HG03520 (cell line): ENCODE measurements around the gene CFAP100.

Experiments
- ATAC-seq: cut with Tn5 transposase; IDR thresholded peaks from one replicate; pipeline ENCODE4 v1.9.1; 2021; ENCODE audit warnings: mild to moderate bottlenecking, moderate library complexity; ENCODE audit not compliant: unreplicated experiment

CFAP100 gene

DNA sequence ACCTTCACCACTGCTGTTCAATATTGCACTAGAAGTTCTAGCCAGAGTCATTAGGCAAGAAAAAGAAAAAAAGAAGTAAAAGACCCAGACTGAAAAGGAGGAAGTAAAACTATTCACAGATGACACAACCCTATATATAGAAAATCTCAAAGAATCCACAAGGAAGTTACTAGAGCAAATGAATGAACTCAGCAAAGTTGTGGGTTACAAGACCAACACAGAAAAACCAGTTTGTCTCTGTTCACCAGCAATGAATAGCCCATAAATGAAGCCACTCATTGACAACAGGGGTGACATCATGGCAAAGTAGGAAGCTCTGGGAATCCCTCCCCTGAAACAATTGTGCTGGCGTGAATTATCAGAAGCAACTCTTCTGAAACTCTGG is 4.6 kb downstream of the CFAP100 start:
- ATAC-seq, result no peak

DNA sequence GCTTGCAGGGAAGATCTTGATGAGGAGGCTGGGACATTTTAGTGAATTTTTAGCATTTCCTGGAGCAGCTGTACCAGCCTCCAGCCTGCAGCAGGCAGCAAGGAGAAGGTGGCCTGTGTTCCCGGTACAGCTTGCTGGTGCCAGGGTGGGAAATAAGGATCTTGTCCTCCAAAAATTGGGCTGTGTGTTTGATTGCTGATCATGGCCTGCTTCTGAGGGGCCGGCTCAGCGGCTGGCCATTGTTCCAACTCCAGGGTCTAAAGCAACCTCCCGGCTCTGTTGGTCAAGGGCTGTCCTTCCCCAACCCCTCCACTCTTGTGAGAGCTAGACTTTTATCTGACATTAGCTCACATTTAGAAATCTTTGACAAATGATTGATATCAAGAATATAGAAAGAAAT is 5.0 kb downstream of the CFAP100 start:
- ATAC-seq, result no peak

DNA sequence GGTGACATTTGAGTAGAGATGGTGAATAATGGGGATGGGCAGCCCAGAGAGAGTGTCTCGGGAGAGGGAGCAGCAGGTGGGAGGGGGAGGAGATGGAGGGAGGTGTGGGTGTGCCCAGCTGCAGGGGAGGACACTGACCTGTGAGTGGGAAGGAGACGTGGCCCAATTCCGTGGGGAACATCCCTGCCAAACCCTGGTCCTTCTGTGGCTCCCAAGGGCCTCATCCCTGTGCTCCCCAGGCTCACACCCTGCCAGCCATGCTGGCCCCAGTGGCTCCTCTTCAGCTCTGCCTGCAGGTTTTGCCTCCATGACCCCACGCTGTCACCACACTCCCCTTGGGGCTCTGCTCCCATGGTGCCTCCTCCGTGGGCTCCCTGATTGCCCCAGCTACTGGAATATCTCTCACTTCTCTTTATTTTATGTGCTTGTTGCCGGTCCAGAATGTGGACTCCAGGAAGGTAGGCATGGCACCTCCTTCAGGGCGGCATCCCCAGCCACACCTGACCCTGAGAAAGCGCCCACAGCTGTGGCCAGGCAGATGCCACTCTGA is 7.0 kb downstream of the CFAP100 start:
- no peak for ATAC-seq

- ATAC-seq, result no peak
These were observed 7.5 kb downstream of the CFAP100 start for GRCh38 chr3:126402178-126402577.

GRCh38 chr3:126402666-126403302 is 8.1 kb downstream of the CFAP100 start:
- no peak for ATAC-seq

DNA sequence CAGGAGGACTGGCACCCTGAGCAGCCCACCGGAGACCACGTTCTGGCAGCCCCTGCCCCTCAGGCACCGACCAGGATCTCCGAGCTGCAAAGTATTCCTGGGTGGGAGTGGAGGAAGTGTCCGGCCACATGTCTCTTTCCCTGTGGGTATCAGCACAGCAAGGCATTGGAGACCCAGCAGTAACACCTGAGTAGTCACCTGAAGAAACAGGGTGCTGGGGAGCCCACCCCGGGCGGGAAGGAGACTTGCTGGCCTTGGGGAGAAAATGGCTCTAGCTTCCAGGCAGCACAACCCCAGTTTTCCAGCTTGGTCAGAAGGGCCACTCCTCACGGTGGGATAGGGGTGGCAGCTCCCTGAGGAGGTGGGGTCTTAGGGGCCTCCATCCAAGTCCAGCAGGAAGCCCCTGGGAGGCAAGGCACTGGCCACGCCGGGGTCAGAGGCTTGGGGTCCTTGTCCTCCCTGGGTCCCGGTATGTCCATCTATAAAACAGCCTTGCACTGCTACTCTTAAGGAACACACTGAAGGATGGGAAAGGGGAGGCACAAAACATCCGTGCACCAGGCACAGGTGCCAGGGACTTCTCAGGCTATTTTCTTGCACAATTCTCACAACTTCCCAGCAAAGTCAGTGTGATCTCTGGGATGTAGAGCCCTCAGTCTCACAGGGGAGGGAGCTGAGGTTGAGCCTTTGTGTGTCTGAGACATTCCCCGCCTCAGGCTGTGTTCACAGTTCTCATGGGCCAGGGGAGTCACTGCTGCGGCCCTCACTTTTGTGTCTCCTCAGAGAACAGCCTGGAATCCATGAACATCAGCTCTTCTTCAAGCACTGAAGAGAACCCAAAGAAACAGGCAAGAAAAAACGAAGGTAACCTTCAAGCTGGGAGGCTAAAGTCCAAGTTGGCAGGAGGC is 11.9 kb downstream of the CFAP100 start:
- no peak for ATAC-seq

DNA sequence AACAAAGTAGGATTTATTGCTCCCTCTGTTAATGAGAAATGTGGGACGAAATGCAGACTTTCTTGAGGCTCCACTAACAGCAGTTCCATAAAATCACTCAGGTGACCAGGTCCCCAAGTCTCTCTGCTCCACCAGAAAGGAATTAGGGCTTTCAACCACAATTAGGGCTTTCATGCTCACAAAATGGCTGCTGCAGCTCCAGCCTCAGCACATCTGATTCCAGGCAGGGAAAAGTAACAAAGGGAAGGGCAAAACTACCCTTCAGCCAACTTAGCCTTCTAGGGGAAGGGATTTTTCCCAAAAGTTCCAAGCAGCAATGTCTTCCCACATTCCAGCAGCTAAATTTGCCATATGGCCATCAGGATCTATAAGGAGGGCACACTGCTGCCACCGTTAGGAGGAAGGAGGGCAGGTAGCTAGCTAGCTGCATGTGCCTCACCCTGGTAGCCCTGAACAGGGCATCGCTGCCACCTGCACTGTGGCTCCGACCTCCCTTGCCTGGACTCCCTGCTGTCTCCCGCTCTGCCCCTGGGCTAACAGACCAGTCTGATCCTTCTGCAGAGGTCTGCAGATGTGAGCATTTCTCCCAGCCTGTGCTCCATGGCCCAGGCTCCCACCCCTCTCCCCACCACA is 12.8 kb downstream of the CFAP100 start:
- no peak for ATAC-seq

GRCh38 chr3:126408099-126408498 is 13.4 kb downstream of the CFAP100 start:
- ATAC-seq, result no peak

DNA sequence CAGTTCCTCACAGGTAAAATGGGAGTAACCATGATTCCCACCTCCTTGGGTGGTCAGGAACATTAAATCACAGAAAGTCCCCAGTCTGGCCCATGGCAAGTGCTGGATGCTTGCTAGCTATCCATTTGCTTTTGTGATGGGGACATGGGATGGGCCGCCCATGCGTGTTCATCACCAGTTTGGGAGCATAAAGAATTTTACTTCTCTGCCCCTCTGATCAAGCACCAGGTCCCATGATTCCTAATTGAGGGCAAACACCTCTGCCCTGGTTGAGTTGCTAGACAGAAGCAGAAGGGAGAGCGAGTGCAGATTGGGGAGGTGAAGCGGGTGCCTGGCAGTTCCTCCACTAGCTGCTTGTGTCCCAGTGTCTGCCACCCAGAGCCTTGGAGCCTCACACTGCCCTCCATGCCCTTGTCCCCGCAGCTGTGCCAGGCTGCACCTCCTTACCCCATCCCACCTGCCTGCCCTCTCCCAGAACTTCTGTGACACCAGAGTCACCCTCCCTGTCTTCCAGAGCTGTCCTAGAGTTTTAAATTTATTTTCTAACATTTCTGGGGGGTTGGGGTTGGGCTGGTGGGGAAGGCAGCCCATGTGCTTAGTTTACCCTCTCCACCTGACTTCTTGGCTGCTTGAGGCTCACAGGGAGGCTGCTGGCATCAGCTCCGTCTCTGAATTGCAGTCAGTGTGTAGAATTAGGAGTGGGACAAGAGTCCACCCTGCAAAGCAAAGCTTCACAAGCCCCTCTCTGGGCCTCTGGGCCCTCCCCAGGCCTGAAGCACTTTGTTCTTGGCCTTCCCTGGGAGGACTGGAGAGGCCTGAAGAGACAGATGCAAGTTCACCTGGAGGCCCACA is 18.4 kb downstream of the CFAP100 start:
- ATAC-seq, result no peak

DNA sequence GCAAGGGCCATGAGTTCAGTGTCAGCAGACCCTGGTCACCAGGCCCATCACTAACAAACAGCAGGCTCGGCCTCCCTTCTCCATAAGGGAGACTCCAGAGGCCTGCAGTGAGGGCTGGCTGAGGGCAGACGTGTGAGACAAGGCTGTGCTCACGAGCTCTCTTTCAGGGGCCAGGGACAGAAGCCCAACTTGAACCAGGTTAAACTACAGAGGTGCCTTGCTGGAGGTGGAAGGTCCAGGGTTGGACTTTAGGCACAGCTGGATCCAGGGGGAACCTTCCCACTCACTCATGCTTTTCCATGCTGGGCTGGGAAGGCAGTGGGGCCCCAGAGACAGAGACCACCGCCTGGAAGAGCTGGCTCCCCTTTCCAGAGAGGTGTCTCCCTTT is 19.0 kb downstream of the CFAP100 start:
- no peak for ATAC-seq

DNA sequence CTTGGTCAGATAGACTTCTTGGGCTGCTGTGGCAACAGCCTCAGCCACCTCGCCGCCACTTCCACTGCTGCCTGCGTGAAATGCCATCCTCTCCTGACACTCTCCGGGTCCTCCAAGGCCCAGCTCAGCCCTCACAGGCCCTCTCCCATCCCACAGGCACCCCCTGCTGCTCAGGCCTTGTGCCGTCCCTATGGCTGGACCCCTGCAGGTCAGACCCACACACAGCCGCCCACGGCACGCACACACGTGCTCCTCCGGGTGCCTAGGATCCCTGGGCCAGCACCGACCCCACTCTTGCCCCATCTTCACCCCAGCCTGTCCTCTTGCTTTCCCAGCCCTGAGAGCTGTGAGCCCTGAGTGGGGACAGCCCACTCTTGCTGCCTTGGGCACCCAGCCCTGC is 19.7 kb downstream of the CFAP100 start:
- no peak for ATAC-seq

GRCh38 chr3:126414961-126415660 is 20.4 kb downstream of the CFAP100 start:
- no peak for ATAC-seq

- ATAC-seq, result no peak
These were observed 21.2 kb downstream of the CFAP100 start for GRCh38 chr3:126415661-126416591.

DNA sequence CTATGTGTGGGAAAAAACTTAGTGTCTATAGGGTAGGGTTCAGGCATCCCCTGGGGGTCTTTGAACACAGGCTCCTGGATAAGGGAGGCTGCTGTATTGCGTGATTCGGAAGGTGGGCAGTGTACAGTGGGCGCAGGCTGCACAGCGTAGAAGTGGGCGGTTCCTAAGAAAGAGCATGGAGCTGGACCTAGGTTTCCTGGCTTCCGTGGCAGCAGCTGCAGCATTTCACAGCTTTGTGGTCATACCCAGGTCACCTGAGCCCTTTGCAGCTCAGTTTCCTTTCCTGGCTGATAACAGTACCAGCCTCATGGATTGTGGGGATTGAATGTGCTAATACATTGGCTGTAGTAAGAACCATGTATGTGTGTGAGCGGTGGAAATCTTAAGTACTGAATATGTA is 22.2 kb downstream of the CFAP100 start:
- ATAC-seq, result no peak

DNA sequence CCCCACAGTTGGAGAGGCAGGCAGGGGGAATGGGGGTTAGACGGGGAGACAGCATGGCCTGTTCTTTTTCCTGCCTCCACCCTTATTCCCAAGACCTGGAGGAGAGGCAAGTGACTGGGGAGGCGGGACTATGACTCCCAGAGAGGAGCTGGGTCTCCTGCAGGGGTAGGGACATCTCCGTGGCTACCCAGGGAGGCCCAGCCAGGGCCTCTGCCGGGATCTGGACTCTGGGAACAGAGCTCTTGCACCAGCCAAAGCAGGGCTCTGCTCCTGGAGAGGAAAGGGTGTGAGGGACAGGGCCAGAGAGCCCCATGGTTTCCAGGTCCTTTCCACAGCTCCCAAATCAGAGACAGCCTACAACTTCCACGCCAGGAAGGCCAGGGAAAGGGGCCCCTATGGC is 22.8 kb downstream of the CFAP100 start:
- ATAC-seq, result no peak

- ATAC-seq, result no peak
These were observed 23.3 kb downstream of the CFAP100 start for GRCh38 chr3:126417981-126418530.

DNA sequence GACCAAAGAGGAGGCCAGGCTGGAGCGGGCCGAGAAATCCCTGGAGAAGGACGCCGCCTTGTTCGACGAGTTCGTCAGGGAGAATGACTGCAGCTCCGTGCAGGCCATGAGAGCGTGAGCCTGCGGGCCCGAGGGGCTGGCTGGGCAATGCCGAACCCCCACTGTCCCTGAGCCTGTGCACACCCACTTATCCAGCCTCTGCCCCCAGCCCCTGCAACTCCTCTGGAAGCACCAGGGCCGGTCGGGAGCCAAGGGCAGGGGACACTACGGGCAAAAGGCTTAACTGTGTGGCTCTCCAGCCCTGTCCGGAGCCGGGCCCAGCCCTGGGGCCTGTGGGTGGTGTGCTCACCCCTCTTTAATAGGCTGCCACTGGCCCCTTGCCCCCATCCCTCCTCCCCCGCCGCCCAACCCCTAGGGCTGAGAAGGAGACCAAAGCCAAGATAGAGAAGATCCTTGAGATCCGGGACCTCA is 24.0 kb downstream of the CFAP100 start:
- no peak for ATAC-seq

DNA sequence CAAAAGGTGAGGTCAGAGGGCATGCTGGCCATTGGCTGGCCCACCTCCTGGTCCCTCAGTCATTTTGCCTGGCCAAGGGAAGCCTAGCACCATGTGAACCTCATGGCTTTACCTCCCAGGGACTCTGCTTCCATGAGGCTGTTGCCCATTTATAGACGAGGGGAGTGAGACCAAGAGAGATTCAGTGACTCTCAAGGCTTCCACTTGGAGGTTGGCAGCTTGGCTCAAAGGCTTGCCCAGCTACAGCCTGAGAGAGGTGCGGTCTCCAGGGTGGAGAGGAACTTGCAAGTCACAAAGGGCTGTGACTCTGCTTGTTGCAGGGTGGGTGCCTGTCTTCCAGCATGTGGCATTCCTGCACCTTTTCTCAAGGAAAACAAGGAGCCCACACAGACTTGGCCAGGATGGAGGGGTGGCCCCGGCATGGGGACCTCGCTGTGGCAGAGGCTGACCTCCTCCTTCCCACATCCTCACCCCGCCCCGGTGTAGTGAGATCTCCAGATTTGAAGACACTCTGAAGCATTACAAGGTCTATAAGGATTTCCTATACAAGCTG is 24.5 kb downstream of the CFAP100 start:
- ATAC-seq, result no peak
